OCI-LY7 (cell line): ENCODE data around the gene LUC7L.

Experiments
- CTCF ChIP-seq: fragments of 200-600 bp; sonication (generic); conservative IDR thresholded peaks from 2 replicates; pipeline ENCODE4 v1.5.1; 2014; ENCODE audit warnings: mild to moderate bottlenecking, antibody characterized with exemption, low read length, moderate library complexity, mixed read lengths
- EZH2phosphoT487 ChIP-seq: fragments of 200-600 bp; sonication (generic); IDR thresholded peaks from 2 replicates; pipeline ENCODE4 v1.6.1; 2018; ENCODE audit warnings: low read depth, borderline replicate concordance, mild to moderate bottlenecking, mixed run types, antibody characterized with exemption, low read length, moderate library complexity, mixed read lengths

GRCh38 chr16:212999-213398 lies 16.2 kb downstream of the LUC7L start:
- TF ChIP-seq CTCF: no peak
- TF ChIP-seq EZH2phosphoT487: no peak
